Measurements from ENCODE around the gene ENTHD1.

The ENTHD1 gene

DNA sequence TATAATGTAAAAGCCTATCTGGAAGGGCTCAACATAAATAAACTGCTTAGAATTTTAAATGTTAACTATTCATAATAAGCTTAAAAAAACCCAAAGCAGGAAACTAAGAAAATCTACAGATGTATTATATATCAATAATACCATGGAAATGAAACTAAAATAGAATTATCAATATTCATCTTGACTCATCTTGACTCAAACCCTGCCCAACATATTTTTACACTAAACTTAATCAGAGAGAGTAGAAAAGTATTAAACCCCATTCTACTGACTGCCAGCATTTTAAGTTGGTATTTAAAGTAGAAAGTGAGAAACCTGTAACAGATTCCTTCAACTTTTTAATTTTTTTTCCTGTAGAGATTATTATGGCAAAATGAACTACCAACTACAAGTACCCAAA, 149.2 kb downstream of the ENTHD1 start:
- no peak overlapping the region for H3K4me3 ChIP-seq (ENCODE audit: low read depth in 1 of 2, low read length in 2 of 2)
- H3K79me2 ChIP-seq (ENCODE audit: insufficient read depth, low read length), result no peaks in the 10 kb centered on the region
- DNase-seq (no peak), ATAC-seq (ENCODE audit: insufficient read depth, low read depth) (no peak)
- no peak overlapping the region for H3K27ac ChIP-seq (ENCODE audit: low read length)
- H3K9me3 ChIP-seq (ENCODE audit: insufficient read depth, low read length, severe bottlenecking), result no peaks in the 10 kb centered on the region
- H3K9ac ChIP-seq (ENCODE audit: low read depth, low read length), result no peak overlapping the region
- H3K36me3 ChIP-seq (ENCODE audit: insufficient read depth, low read length), result no peaks in the 10 kb centered on the region
- H3K4me2 ChIP-seq (ENCODE audit: insufficient read depth, low read length), result no peak overlapping the region
- no peak for TF ChIP-seq EZH2 (IDR thresholded peaks at IDR 0.05; ENCODE audit: borderline replicate concordance, low read depth, low read length, severe bottlenecking)
- TF ChIP-seq, protein P1, sequence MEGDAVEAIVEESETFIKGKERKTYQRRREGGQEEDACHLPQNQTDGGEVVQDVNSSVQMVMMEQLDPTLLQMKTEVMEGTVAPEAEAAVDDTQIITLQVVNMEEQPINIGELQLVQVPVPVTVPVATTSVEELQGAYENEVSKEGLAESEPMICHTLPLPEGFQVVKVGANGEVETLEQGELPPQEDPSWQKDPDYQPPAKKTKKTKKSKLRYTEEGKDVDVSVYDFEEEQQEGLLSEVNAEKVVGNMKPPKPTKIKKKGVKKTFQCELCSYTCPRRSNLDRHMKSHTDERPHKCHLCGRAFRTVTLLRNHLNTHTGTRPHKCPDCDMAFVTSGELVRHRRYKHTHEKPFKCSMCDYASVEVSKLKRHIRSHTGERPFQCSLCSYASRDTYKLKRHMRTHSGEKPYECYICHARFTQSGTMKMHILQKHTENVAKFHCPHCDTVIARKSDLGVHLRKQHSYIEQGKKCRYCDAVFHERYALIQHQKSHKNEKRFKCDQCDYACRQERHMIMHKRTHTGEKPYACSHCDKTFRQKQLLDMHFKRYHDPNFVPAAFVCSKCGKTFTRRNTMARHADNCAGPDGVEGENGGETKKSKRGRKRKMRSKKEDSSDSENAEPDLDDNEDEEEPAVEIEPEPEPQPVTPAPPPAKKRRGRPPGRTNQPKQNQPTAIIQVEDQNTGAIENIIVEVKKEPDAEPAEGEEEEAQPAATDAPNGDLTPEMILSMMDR (IDR thresholded peaks at IDR 0.05; ENCODE audit: borderline replicate concordance, extremely low read depth, low read length, poor library complexity, severe bottlenecking), result no peak
- H3K4me1 ChIP-seq (ENCODE audit: insufficient read depth, low read length), result peaks cover 16% of the 10 kb centered on the region
- no peaks in the 10 kb centered on the region for H4K20me1 ChIP-seq (ENCODE audit: insufficient read depth, low read length)
- H3K27me3 ChIP-seq (ENCODE audit: insufficient read depth, low read length, poor library complexity), result no peaks in the 10 kb centered on the region
- H2AFZ ChIP-seq (ENCODE audit: low read depth, low read length), result no peak overlapping the region

DNA sequence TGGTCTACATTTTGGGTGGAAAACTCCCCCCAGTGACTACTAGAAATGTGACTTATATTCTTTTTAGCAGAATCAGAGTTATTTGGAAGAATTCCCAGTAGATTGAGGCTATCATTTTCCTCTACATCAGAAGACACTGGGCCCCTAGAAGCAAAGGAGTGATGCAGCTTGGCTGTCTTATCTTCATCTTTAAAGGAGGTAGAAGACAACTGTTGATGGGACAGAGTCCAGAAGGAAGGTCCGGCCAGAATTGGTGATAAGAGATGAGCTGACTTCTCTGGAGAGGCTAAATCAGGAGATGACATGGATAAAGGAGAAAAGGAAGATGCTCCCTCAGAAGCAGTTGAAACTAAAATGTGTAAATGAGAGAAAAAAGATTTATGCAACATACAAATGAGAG, 149.6 kb downstream of the ENTHD1 start:
- H3K27me3 ChIP-seq (ENCODE audit: insufficient read depth, low read length, poor library complexity), result no peaks in the 10 kb centered on the region
- peaks cover 16% of the 10 kb centered on the region for H3K4me1 ChIP-seq (ENCODE audit: insufficient read depth, low read length)
- no peak overlapping the region for H3K9ac ChIP-seq (ENCODE audit: low read depth, low read length)
- H3K27ac ChIP-seq (ENCODE audit: low read length), result no peak overlapping the region
- H3K9me3 ChIP-seq (ENCODE audit: insufficient read depth, low read length, severe bottlenecking), result no peaks in the 10 kb centered on the region
- H3K4me2 ChIP-seq (ENCODE audit: insufficient read depth, low read length), result no peak overlapping the region
- H3K36me3 ChIP-seq (ENCODE audit: insufficient read depth, low read length), result no peaks in the 10 kb centered on the region
- ATAC-seq (ENCODE audit: insufficient read depth, low read depth) (no peak), DNase-seq (no peak)
- H2AFZ ChIP-seq (ENCODE audit: low read depth, low read length), result no peak overlapping the region
- no peaks in the 10 kb centered on the region for H3K79me2 ChIP-seq (ENCODE audit: insufficient read depth, low read length)
- no peak overlapping the region for H3K4me3 ChIP-seq (ENCODE audit: low read depth in 1 of 2, low read length in 2 of 2)
- no peaks in the 10 kb centered on the region for H4K20me1 ChIP-seq (ENCODE audit: insufficient read depth, low read length)
- TF ChIP-seq, protein P1 (IDR thresholded peaks at IDR 0.05; ENCODE audit: borderline replicate concordance, extremely low read depth, low read length, poor library complexity, severe bottlenecking), result no peak
- TF ChIP-seq EZH2 (IDR thresholded peaks at IDR 0.05; ENCODE audit: borderline replicate concordance, low read depth, low read length, severe bottlenecking), result no peak

DNA sequence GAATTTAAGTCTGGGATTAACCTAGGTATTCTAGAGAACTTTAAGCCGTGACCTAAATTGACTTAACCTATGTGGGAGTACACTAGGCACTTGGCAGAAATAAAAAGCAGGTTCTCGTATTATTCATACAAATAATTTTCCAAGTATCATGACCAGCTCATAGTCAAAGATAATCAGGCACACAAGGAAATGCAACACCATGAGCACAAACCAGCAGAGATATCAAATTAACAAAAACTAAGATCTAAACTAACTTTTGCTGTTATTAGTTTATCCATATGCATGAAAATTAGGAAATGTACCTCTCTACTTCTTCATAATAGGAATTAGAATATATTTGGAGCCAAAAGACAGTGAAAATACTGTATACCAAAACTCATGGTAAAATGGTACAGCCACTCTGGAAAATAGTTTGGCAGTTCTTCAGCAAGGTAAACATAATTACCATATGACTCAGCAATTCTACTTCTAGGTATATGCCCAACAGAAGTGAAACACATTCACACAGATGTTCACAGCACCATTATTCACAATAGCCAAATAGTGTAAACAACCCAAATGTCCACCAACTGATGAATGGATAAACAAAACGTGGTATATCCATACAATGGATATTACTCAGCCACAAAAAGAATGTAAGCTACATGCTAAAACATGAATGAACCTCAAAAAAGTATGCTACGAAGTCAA, 154.1 kb downstream of the ENTHD1 start:
- Histone ChIP-seq H3K9ac (ENCODE audit: low read depth, low read length) (no peak overlapping the region), H3K4me2 (ENCODE audit: insufficient read depth, low read length) (no peak overlapping the region), H3K36me3 (ENCODE audit: insufficient read depth, low read length) (no peaks in the 10 kb centered on the region), H3K4me3 (ENCODE audit: low read depth in 1 of 2, low read length in 2 of 2) (no peak overlapping the region), H3K9me3 (ENCODE audit: insufficient read depth, low read length, severe bottlenecking) (no peaks in the 10 kb centered on the region), H3K79me2 (ENCODE audit: insufficient read depth, low read length) (no peaks in the 10 kb centered on the region), H4K20me1 (ENCODE audit: insufficient read depth, low read length) (no peaks in the 10 kb centered on the region), H3K27ac (ENCODE audit: low read length) (no peak overlapping the region), H3K27me3 (ENCODE audit: insufficient read depth, low read length, poor library complexity) (no peaks in the 10 kb centered on the region), H2AFZ (ENCODE audit: low read depth, low read length) (no peak overlapping the region), H3K4me1 (ENCODE audit: insufficient read depth, low read length) (peaks cover 6% of the 10 kb centered on the region; the same call in 1 of the 2 replicates)
- ATAC-seq (ENCODE audit: insufficient read depth, low read depth), result no peak
- DNase-seq, result no peak
- TF ChIP-seq, protein P1 (IDR thresholded peaks at IDR 0.05; ENCODE audit: borderline replicate concordance, extremely low read depth, low read length, poor library complexity, severe bottlenecking), result no peak
